ENCODE data around the gene LRRC47.
A peak's percentile ranks its signal among the peaks of the same experiment; 100 is the strongest.

LRRC47 gene

DNA sequence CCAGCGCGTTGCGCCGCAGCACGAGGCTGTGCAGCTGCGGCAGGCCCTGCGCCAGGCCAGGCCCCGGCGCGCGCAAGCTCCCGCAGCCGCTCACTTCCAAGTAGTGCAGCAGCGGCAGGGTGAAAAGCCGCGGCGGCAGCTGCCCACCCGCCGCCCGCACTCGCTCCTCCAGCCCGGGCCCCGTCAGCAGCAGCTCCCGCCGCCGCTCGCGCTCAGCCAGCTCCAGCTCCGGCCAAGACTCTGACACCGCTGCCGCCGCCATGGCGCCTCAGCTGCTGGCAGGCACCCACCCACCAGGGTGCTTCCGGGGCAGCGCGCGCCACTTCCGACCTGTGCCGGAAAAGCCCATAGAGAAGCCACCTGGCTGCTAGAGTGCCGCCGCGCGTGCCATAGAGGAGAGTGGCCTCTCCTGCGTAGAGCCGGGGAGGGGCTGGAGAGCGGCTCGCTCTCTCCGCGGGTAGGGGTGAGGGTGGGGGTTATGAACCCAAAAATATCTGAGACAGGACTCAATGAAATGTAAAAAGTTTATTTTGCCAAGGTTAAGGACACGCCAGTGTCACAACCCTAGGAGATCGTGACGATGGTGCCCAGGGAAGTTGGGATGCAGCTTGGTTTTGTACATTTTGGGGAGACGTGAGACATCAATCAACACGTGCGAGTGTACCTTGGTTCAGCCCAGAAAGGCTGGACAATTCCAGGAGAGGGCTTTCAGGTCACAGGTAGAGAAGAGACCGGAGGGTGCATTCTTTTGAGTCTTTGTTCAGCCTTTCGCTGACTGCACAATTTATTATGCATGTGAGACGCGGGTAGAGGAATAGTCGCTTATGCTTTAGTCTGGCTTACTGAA is at the start of gene LRRC47:
TSS of gene LRRC47 (minus strand) at position 284 of the 847 bp plus-strand sequence. CDS start at position 262, 22 bp downstream.
- DNase-seq = peak; percentile 91

DNA sequence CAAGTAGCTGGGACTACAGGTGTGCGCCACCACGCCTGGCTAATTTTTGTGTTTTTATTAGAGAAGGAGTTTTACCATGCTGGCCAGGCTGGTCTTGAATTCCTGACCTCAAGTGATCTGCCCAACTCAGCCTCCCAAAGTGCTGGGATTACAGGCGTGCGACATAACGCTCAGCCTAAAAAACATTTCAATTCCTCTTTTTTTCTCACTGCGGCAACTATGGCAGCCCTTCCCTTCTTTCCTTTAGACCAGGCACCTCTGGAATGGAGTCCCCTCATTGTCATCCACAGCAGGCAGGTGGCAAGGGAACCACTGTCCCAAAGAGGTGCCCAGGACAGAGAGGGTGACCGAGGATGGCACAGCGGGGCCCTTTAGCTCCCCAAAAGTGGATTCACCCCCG is 46.6 kb upstream of the LRRC47 start:
- DNase-seq = no peak

DNA sequence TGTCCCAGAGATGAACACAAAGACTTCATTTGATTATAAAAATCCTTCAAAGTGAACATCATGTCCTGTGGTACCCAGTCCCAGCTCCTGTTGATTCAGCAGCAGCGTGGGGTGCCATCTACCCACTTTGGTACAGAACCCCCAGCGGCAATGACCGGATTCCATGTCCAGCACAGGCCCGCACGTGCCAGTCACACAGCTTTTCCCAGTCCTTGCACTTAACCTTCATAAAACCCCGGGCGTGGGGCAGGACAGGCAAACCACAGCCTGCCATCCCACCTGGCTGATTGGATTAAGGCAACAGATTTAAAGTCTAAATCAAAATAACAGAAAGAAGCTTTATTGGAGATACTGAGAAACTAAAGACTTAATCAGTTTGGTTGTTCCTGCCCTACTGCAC is 45.2 kb upstream of the LRRC47 start:
- no peak for DNase-seq

DNA sequence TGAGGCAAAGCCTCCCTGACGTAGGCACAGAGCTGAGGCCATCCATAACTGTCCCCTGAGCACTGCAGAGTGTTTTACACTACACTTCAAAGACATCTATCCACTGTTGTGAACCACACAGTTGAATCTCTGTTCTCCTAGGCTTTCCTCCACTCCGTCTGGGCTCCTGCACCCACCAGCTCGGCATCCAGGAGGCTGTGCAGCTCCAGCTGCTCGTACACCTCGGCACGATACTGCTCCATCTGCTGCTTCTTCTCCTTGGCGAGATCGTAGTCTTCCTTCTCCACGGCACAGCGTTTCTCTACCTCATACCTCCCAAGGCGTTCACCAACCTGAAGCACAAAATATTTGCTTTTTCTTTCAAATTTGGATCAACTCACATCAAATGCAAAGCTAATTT is 42.5 kb upstream of the LRRC47 start:
- DNase-seq = no peak

DNA sequence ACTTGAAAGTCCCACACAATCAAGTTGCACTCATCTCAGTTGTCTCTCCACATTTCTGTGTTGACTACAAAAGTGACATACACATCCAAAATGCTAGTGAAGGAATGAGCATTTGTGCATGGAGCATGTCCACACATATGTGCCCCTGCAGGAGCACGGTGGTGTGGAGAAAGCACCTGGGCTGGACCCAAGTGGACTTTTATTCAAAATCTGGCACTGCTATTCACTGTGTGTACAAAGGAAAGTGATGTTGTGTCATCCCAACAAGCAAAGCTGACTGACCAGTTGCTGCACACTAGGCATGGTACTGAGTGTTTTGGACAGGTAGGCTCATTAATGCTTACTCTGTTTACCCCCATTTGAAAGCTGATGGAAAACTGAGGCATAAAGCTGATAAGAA is 41.4 kb upstream of the LRRC47 start:
- no peak for DNase-seq

DNA sequence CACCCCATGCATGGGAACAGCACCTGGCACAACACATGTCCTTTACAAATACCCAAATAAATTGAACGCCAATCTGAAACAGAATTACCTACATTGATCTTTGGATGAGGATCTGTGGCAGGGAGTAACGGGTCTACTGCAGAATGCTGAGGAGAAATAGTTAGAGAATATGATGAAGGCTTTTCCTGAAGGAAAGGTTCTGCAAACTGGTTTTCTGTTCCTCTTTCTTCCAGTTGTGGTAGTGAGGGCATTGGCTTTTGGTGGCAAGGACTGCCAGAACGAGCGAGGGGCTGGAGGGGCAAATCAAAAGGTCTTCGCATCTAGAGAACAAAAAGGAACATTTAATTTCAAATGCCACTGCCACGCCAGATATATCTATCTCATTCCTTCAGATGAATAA is 40.9 kb upstream of the LRRC47 start:
- DNase-seq = no peak

DNA sequence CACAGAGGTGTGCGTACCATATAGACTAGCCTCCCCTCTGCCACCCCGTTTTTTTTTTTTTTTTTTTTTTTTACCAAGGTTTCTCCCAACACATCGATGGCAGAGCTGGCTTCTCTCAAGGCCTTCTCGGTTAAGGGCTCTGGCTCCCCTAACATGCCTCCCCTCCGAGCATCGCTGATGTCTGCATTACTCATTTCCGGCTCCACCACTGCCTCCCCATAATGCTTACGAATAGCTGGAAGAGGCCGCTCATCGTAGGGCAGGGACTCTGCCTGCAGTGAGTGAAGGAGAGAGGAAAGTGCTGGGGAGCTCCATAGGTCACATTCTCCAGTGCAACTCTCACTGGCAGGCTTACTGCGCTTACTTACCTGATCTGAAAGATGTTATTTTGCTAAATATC is 40.1 kb upstream of the LRRC47 start:
- no peak for DNase-seq

DNA sequence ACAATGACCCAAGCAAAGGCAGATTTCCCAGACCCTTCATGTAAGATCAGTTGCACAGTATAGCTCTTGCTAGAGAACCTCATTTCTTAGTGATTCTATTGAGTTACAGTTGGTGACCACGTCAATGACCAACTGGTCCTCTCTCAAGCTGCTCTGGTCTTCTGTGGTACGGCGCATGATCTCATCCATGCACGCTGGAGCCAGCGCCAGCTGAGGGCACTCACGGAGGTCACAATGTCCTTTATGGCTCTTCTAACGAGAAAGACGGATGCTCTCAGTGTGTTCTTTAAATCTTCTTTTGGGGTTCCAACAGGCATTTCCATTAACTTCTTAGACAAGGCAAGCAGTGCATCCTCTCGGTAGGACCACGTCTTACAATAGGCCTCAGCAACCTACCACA is 38.4 kb upstream of the LRRC47 start:
- DNase-seq = no peak

DNA sequence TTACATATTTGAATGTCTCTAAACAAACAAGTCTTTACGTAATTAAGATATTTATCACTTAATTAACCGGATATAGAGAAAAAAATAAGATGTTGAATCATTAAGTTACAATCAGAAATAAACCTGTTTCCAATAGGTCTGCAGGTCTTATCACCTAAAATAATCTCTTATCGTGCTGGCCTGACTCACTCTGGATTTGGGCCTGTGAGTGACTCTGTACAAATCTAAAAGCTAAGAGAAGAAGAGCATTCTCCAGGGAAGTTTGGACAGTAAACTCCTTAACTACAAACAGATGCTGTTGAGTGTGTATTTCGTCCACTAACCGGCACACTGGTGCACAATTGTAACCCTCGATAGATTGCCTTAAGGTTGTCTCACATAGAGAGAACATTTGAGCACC is 35.4 kb upstream of the LRRC47 start:
- DNase-seq = no peak

DNA sequence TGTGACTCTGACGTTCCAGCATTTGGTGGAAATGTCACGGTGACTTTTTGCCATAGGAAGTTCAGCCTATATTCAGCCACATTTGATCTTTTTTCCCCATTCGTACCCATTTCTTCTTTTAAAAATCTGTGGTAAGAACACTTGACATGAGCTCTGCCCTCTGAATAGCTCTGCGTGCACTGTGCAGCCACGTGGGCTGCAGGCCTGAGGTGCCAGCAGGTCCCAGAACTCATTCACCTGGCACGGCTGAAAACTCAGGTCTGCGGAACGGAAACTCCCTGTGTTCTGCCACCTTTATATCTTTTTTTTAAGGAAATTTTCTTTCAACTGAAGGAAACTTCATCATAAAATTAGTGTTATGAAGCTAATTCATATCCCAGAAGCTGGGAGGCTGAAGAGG is 32.1 kb upstream of the LRRC47 start:
- DNase-seq = no peak

DNA sequence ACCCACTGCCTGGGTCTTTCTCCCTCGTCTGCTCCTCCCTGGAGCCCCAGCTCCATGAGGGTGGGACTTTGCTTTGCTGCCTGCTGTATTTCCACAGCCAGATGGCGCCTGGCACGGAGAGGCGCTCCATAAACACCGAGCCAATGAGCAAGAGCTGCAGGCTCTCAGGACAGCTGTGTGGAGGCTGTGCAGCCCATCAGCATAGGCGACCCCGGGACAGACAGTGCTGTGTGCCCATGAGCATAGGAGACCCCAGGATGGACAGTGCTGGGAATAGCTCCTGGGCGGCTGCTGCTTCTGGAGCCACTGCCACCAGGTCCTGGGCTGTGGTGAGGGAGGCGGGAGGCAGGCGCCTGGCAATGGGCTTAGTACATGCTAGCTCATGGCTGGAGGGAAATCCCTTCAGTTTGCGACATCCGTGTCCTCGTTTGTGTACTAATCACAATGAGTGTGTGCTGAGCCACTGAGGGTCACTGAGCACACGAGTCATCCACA is 31.6 kb upstream of the LRRC47 start:
- no peak for DNase-seq

DNA sequence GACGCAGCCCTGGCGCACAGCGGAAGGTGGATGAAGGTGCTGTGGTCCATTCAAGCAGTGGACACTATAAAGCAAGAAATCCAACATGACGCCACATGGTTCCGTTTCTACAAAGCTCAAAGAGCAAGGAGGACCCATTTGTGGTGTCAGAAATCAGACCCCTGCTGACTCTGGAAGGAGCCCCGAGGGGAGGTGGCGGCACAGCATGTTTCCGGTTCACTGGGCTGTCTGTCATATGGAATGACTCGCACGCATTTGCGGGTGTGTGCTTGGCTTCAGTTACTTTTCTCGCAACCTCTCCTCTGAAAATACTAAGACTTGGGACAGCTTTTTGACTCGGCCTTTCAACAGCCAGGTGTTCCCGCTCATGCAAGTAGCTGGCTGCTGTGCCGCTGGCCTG is 29.1 kb upstream of the LRRC47 start:
- no peak for DNase-seq

DNA sequence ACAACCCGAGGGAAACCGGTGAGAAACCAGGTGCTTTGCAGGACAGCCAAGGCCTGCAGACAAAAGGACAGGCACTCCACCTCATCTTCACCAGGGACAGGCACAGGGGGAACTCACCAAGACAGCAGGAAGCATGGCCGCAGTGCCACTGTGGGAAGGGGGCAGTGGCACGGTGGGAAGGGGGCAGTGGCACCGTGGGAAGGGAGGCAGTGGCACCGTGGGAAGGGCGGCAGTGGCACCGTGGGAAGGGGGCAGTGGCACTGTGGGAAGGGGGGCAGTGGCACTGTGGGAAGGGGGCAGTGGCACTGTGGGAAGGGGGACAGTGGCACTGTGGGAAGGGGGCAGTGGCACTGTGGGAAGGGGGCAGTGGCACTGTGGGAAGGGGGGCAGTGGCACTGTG is 28.4 kb upstream of the LRRC47 start:
- DNase-seq = no peak

DNA sequence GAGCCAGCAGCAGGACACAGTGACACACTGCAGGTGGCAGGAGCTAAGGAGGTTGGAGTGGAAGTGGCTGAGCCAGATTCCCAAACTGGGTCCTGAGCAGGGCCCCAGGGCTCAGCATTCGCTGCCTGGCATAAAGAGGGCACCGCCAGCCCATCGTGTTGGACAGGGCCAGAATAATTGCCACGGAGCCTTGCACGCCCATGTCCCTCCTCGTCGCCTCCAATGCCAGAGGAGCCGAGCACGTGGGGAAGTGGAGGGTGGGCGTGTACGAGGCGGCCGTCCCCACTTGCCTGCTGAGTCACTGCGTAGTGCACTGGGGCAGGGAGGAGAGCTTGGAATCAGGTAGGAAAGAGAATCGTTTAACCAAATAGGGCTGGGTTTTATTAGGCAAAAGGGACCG is 26.1 kb upstream of the LRRC47 start:
- DNase-seq = no peak

DNA sequence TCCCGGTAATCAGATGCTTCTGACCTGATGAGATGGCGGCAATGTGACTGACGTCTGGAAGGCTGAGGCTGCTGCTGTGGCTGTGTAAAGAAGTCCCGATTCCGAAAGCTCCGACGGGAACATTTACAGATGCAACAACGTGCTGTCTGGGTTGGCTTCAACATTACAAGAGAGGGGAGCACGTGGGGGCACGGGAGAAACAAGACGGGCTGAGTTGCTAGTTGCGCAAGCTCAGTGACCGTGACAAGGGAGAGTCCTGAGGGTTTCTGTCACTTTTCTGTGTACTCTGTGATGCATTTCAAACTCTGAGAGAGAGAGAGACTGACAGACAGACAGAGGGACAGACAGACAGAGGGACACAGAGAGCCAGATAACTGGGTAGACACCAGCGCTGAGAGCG is 25.6 kb upstream of the LRRC47 start:
- DNase-seq = no peak

DNA sequence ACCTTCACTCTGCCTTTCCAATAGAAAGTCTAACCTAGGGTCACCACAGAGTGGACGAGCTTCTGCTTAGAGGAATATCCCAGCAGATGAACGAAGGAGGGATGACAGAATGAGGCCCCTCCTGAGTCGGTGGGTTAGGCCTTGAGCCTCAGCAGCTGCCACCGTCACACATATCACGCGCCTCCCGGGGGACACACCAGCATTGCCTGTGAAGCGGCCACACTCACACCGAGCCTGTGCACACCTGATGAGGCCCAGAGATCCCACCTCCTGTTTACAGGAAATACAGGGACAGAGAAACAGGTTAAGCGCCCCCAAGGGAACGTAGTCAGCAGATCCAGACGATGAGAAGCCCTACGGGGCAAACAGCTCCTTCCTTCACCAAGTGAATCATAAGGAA is 25.1 kb upstream of the LRRC47 start:
- no peak for DNase-seq

DNA sequence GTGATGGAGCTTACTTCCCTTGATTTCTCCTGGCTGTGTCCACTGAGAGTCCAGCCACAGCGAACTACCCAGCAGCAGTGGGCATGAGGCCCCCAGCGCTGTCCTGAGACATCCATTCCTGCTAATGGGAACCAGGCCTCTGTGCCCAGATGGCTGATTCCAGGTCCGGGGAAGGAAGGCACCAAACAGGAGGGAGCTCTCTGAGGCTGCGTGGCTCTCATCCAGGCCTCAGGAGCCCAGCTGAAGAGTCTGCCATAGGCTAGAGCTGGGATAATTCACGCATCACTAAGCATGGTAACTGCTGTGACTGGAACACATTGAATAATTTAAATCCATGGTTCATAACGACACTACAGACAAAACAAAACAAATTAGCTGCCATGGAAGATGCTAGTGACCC is 24.7 kb upstream of the LRRC47 start:
- DNase-seq = peak; percentile 55

DNA sequence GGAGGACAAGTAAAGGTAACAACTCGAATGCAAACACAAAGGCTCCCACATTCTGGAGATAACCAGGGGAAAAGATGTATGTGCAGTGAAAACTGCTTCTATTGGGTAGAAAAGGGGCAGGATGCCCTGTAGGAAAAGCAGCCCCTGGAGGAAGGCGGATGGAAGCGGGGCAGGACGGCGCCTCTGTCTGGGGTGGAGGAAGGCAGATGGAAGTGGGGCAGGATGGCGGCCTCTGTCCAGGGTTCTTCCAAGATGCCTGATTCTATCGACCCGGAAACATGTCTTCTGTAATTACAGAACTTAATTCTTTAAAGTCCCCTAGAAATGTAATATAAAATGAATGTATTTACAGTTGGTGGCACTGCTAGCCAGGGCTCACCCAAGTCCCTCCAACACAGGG is 24.0 kb upstream of the LRRC47 start:
- DNase-seq = no peak

DNA sequence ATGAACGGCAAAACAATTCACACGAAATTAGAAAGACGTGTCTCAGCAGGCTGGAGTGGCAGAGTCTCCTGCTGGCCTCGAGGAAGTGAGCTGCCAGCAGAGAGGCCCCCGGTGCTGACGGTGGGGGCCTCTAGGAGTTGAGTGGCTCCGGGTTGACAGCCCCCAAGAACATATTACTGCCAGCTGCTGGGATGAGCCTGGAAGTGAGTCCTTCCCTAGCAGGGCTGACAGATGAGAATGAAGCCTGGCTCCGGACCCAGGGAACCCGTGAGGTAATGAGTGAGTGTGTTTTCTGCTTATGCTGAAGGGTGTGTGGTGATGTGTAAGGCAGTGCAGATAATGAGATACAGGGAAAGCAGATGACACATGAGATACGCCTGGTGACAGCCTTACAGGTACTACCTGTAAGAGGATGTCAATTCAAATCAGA is 23.5 kb upstream of the LRRC47 start:
- DNase-seq = peak; percentile 37

DNA sequence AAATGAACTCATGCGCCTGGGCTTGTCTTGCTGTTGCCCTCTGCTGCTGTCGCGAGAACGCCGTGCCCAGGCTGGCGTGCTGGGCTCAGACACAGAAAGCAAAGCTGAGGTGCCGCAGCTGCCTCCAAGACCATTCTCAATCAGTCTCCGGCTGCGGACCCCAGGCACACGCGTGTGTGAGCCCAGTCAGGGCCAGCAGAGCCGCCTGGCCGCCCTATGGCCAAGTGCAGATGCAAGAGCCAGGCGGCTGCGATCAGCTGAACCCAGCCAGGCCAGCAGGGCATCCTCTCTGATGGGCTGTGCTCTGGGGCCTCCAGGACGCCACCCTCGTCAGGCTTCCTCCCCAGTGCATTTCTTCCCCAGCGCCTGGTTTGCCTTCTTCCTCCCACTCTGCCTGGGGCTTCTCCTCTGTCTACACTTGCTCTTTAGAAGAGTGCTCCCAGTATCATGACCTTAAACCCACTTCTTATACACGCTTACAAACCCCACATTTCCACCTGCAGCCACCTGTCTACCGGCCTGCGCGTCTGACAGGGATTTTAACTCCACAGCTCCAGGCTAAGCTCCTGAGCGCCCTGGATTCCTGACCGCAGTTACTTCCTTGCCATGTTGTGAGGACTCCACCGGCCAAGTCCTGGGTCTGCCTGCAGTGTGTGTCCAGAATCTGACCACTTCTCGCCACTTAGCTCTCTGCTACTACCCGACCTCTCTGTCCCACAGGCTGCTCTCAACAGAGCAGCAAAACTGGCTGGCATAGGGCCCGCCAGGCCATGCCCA is 21.7 kb upstream of the LRRC47 start:
- DNase-seq = no peak

DNA sequence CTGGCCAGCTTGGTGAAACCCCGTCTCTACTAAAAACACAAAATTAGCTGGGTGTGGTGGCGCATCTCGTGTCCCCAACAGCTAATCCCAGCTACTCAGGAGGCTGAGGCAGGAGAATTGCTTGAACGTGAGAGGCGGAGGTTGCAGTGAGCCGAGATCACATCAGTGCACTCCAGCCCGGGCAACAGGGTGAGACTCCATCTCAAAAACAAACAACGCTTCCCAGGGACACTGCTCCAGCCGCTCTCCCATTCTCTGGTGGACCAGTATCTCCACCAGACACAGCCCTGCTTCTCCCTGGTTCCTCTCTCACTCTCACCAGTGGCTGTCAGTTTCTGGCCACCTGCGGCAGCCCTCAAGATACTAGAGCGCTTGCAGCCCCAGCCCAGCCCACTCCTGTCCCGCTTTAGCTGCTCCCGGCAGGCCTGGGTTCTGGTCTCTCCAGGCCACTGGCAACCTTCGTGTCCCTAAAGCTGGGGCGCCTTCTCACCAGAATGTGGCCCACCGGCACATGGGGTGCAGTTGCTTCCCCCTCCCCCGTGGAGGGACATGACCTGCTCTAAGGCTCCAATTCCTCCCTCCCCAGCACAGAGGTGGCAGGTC is 20.9 kb upstream of the LRRC47 start:
- DNase-seq = no peak

DNA sequence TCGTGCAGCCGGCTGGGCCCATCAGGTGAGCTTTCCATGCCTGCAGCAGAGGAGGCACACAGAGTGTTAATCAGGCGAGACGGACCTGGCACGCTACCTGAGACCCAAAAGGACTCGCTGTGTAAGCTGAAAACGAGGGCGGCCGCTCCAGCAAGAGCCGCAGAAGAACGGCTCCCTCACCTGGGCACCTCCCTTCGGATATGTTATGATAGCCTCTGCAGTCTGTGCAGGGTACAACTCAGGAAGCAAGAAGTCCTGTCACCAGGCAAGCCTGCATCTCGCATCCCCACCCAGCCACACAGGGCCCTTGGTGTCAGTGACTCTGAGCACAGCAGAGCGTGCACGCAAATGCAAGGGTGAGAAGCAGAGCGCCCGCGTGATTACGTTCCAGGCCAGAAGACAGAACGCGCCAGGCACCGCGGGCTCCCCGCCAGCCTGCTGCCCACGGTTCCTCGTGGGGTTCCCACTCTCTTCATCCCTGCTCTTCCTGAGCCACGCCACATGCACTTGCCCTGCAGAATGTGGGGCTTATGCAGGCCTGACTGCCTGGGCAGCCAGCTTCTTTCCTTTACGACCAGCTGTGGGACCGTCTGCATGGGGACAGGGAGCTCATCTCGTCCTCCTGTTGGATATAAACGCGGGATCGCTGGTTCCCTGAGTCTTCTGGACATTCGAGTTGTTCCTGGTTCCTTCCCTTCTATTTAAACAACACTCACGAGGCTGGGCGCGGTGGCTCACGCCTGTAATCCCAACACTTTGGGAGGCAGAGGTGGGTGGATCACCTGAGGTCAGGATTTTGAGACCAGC is 20.2 kb upstream of the LRRC47 start:
- DNase-seq = no peak

Data from NCI-H1105 treated with DMSO at 0.1 percent for 48 hours (cell line).